HepG2 (cell line): Measurements from ENCODE around the gene RASSF4. TPM values are rescaled to one million over a fixed set of nuclear protein-coding genes. Genes with fewer than 3 reads are reported as not detected.
A peak's percentile ranks its signal among the peaks of the same experiment; 100 is the strongest.

Experiments
- DNMT1 ChIP-seq: sonication (generic); formaldehyde crosslinking; IDR thresholded peaks from 2 replicates; pipeline ENCODE4 v1.5.1; 2020; ENCODE audit warnings: mild to moderate bottlenecking, missing genetic modification reagents
- ELF1 ChIP-seq: sonication (generic); formaldehyde crosslinking; IDR thresholded peaks from 2 replicates; pipeline ENCODE4 v1.4.0; 2020; ENCODE audit warnings: missing genetic modification reagents
- FOXA1 ChIP-seq, 2 experiments: fragments of 450-650 bp in 1 of 2; sonication (generic) in 1 of 2; formaldehyde crosslinking in 1 of 2; IDR thresholded peaks; 2 replicates each; pipeline versions ENCODE4 v1.4.0 to v1.6.1; 2016 to 2020; ENCODE audit warnings: missing genetic modification reagents in 1 of 2
- FOXA3 ChIP-seq: IDR thresholded peaks from 2 replicates; pipeline ENCODE4 v1.6.1; 2016; ENCODE audit warnings: missing genetic modification reagents, missing compliant biosample characterization
- KDM2A ChIP-seq: sonication (generic); formaldehyde crosslinking; IDR thresholded peaks from 2 replicates; pipeline ENCODE4 v1.4.0; 2020; ENCODE audit warnings: low read depth, missing genetic modification reagents, borderline replicate concordance
- MAFF ChIP-seq: IDR thresholded peaks from 2 replicates; pipeline ENCODE4 v1.6.1; 2011; ENCODE audit warnings: low read depth, low read length, improper control_type of control experiment
- MTF2 ChIP-seq: sonication (generic); formaldehyde crosslinking; IDR thresholded peaks from 2 replicates; pipeline ENCODE4 v1.5.0; 2020; ENCODE audit warnings: missing genetic modification reagents, borderline replicate concordance
- MZF1 ChIP-seq: sonication (generic); formaldehyde crosslinking; IDR thresholded peaks from 2 replicates; pipeline ENCODE4 v1.8.1; 2023; ENCODE audit warnings: mild to moderate bottlenecking, missing genetic modification reagents, borderline replicate concordance
- PBX3 ChIP-seq: sonication (generic); formaldehyde crosslinking; IDR thresholded peaks from 2 replicates; pipeline ENCODE4 v1.8.1; 2023; ENCODE audit warnings: missing genetic modification reagents, inconsistent platforms, borderline replicate concordance
- RARA ChIP-seq: IDR thresholded peaks from 2 replicates; pipeline ENCODE4 v1.6.1; 2016; ENCODE audit warnings: missing genetic modification reagents, missing compliant biosample characterization
- RBM39 ChIP-seq: fragments of 200-400 bp; formaldehyde crosslinking; IDR thresholded peaks from one replicate; pipeline ENCODE4 v1.6.1; 2018; ENCODE audit warnings: antibody characterized with exemption, mild to moderate bottlenecking, low read depth, low read length; ENCODE audit not compliant: poor library complexity, severe bottlenecking
- SMYD3 ChIP-seq: sonication (generic); formaldehyde crosslinking; IDR thresholded peaks from 2 replicates; pipeline ENCODE4 v1.8.1; 2023; ENCODE audit warnings: mild to moderate bottlenecking, missing genetic modification reagents
- SP5 ChIP-seq: IDR thresholded peaks from 2 replicates; pipeline ENCODE4 v1.6.1; 2016; ENCODE audit warnings: low read depth, borderline replicate concordance
- TBX2 ChIP-seq: sonication (generic); formaldehyde crosslinking; IDR thresholded peaks from 2 replicates; pipeline ENCODE4 v1.5.0; 2020; ENCODE audit warnings: missing genetic modification reagents, mild to moderate bottlenecking, borderline replicate concordance
- THAP9 ChIP-seq: sonication (generic); formaldehyde crosslinking; IDR thresholded peaks from 2 replicates; pipeline ENCODE4; 2020; ENCODE audit warnings: missing genetic modification reagents, mild to moderate bottlenecking, borderline replicate concordance
- TIGD3 ChIP-seq: sonication (generic); formaldehyde crosslinking; IDR thresholded peaks from 2 replicates; pipeline ENCODE4 v1.5.1; 2020; ENCODE audit warnings: mild to moderate bottlenecking, missing genetic modification reagents, borderline replicate concordance
- ZBTB38 ChIP-seq: sonication (generic); formaldehyde crosslinking; IDR thresholded peaks from 2 replicates; pipeline ENCODE4 v1.5.1; 2020; ENCODE audit warnings: mild to moderate bottlenecking, missing genetic modification reagents
- ZNF143 ChIP-seq: sonication (generic); formaldehyde crosslinking; IDR thresholded peaks from 2 replicates; pipeline ENCODE4 v1.4.0; 2020; ENCODE audit warnings: missing genetic modification reagents
- ZNF549 ChIP-seq: sonication (generic); formaldehyde crosslinking; IDR thresholded peaks from 2 replicates; pipeline ENCODE4 v1.5.0; 2020; ENCODE audit warnings: missing genetic modification reagents
- ZNF616 ChIP-seq: sonication (generic); formaldehyde crosslinking; IDR thresholded peaks from 2 replicates; pipeline ENCODE4 v1.5.0; 2020; ENCODE audit warnings: low read depth, mild to moderate bottlenecking, missing genetic modification reagents
- polyA plus RNA-seq, 8 experiments: library from polyadenylated mRNA; depleted of rRNA in 3 of 8; stranded (reverse) in 7 of 8; unstranded in 1 of 8; fragments of >200 nt; fragmentation: Illumina TruSeq in 4 of 8; extraction: Trizol in 4 of 8; gene quantifications; 2 replicates each; pipeline versions ENCODE4 v1.2.1 to v1.2.3, GENCODE V29; 2011 to 2016; ENCODE audit warnings: low read depth in 4 of 8, missing spikeins in 1 of 8, mixed read lengths in 1 of 8; ENCODE audit not compliant: insufficient read depth in 1 of 8
- total RNA-seq, 5 experiments: library from RNA; depleted of rRNA; stranded (reverse); fragments of >200 nt; fragmentation: Illumina TruSeq; extraction: Trizol; gene quantifications; 2 replicates each; pipeline ENCODE4 v1.2.3, GENCODE V29; 2016; ENCODE audit warnings: low read depth in 1 of 5
- TF ChIP-seq, protein P1 (sequence below): sonication (generic); formaldehyde crosslinking; IDR thresholded peaks from 2 replicates; pipeline ENCODE4 v1.5.0; 2020; ENCODE audit warnings: mild to moderate bottlenecking, missing genetic modification reagents, moderate library complexity
- TF ChIP-seq, protein P2 (sequence below): IDR thresholded peaks from 2 replicates; pipeline ENCODE4 v1.6.1; 2016; ENCODE audit warnings: missing compliant biosample characterization, missing genetic modification reagents, borderline replicate concordance

The RASSF4 gene
- total and polyA plus RNA-seq, 2 of the 13 experiments (the other 11 are each of a cell fraction or from before 2014, with no cell fraction given): 34.0 to 51.7 TPM

GRCh38 chr10:44952779-44953231 lies 6.8 kb upstream of the RASSF4 start (continued):
- TF ChIP-seq RBM39: no peak
- peak; percentile 48; the same call in 1 of the 2 replicates for TF ChIP-seq FOXA3 (CRISPR knock-in tag)
- TF ChIP-seq PBX3: no peak
- no peak for TF ChIP-seq ZNF549 (CRISPR knock-in tag)
- TF ChIP-seq TIGD3 (CRISPR knock-in tag): no peak
- no peak for TF ChIP-seq ELF1 (CRISPR knock-in tag)
- no peak for TF ChIP-seq ZBTB38 (CRISPR knock-in tag)
- TF ChIP-seq, protein P1, sequence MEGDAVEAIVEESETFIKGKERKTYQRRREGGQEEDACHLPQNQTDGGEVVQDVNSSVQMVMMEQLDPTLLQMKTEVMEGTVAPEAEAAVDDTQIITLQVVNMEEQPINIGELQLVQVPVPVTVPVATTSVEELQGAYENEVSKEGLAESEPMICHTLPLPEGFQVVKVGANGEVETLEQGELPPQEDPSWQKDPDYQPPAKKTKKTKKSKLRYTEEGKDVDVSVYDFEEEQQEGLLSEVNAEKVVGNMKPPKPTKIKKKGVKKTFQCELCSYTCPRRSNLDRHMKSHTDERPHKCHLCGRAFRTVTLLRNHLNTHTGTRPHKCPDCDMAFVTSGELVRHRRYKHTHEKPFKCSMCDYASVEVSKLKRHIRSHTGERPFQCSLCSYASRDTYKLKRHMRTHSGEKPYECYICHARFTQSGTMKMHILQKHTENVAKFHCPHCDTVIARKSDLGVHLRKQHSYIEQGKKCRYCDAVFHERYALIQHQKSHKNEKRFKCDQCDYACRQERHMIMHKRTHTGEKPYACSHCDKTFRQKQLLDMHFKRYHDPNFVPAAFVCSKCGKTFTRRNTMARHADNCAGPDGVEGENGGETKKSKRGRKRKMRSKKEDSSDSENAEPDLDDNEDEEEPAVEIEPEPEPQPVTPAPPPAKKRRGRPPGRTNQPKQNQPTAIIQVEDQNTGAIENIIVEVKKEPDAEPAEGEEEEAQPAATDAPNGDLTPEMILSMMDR (CRISPR knock-in tag): no peak
- peak; percentile 90 for TF ChIP-seq RARA (CRISPR knock-in tag)
- no peak for TF ChIP-seq MAFF
- no peak for TF ChIP-seq KDM2A (CRISPR knock-in tag)
- no peak for TF ChIP-seq THAP9 (CRISPR knock-in tag)
- TF ChIP-seq DNMT1 (CRISPR knock-in tag): no peak
- TF ChIP-seq ZNF616 (CRISPR knock-in tag): no peak
- TF ChIP-seq SMYD3 (CRISPR knock-in tag): no peak
- peak; percentile 57; the same call in 1 of the 2 replicates for TF ChIP-seq ZNF143 (CRISPR knock-in tag)
- TF ChIP-seq MTF2 (CRISPR knock-in tag): no peak
- TF ChIP-seq, protein P2, sequence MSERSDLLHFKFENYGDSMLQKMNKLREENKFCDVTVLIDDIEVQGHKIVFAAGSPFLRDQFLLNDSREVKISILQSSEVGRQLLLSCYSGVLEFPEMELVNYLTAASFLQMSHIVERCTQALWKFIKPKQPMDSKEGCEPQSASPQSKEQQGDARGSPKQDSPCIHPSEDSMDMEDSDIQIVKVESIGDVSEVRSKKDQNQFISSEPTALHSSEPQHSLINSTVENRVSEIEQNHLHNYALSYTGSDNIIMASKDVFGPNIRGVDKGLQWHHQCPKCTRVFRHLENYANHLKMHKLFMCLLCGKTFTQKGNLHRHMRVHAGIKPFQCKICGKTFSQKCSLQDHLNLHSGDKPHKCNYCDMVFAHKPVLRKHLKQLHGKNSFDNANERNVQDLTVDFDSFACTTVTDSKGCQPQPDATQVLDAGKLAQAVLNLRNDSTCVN (CRISPR knock-in tag): no peak
- TF ChIP-seq SP5 (CRISPR knock-in tag): peak; percentile 44; the same call in 1 of the 2 replicates
- no peak for TF ChIP-seq FOXA1 (IDR thresholded peaks at IDR 0.05)
- peak; percentile 30; the same call in 1 of the 2 replicates for TF ChIP-seq FOXA1 (CRISPR knock-in tag; IDR thresholded peaks at IDR 0.05)
- TF ChIP-seq MZF1: no peak
- no peak for TF ChIP-seq TBX2 (CRISPR knock-in tag)
